ENCODE measurements around the gene RCAN1.
A peak's percentile ranks its signal among the peaks of the same experiment; 100 is the strongest.

Gene RCAN1

GRCh38 chr21:34614628-34615486 is at the start of gene RCAN1:
Gene RCAN1, minus strand, starts transcription at chr21:34615113. Its CDS starts 102 bp downstream, at chr21:34615011.
- peak; percentile 94 for DNase-seq (ENCODE audit: low read depth)
- no peak for TF ChIP-seq CTCF (conservative IDR thresholded peaks at IDR 0.05; ENCODE audit: low read depth, low read length)
- peak within 1 kb of the TSS; percentile 79 for H3K4me3 ChIP-seq (ENCODE audit: low read depth, low read length)

GRCh38 chr21:34661848-34662247 is 46.9 kb upstream of the RCAN1 start:
- DNase-seq (ENCODE audit: low read depth): no peak
- no peak for TF ChIP-seq CTCF (conservative IDR thresholded peaks at IDR 0.05; ENCODE audit: low read depth, low read length)
- no peak overlapping the region for H3K4me3 ChIP-seq (ENCODE audit: low read depth, low read length)

DNA sequence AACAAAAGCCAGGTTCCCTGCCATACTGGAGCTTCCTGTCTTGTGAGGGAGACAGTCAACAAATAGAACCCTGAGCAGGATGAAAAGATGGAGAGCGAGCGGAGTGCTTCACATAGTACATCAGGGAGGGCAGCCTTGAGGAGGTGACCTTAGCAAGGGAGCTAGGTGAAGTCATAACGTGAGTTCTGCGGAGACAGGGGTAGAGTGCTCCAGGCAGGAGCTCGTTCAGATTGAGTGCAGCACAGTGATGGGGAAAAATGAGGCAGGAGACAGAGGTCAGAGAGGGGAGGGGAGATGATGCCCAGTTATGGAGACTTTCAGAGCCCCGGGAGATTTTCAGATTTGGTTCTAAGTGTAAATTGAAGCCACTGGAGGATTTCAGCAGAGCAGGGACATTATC is 38.6 kb upstream of the RCAN1 start:
- H3K4me3 ChIP-seq (ENCODE audit: low read depth, low read length): no peak overlapping the region
- no peak for DNase-seq (ENCODE audit: low read depth)
- TF ChIP-seq CTCF (conservative IDR thresholded peaks at IDR 0.05; ENCODE audit: low read depth, low read length): no peak

DNA sequence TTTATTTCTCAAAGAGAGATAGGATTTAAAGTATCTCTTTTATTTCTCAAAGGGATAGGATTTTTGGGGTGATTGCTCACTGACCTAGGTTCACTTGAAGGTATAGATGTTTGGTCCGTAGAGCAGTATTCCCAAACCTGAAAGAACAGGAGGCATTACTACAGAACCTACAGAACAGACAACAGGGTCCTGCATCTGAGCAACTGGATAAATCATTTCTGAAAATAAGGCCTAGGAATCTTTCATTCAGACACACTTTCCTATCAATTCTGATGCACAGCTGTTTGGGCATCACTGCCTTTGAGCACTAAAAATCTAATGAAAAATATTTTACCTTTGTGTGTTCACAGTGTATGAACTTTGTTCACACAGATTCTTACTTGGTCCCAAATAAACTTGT is 36.7 kb upstream of the RCAN1 start:
- TF ChIP-seq CTCF (conservative IDR thresholded peaks at IDR 0.05; ENCODE audit: low read depth, low read length): no peak
- DNase-seq (ENCODE audit: low read depth): no peak
- no peak overlapping the region for H3K4me3 ChIP-seq (ENCODE audit: low read depth, low read length)

- TF ChIP-seq CTCF (conservative IDR thresholded peaks at IDR 0.05; ENCODE audit: low read depth, low read length): no peak
- no peak for DNase-seq (ENCODE audit: low read depth)
- H3K4me3 ChIP-seq (ENCODE audit: low read depth, low read length): no peak overlapping the region
These were observed 36.0 kb upstream of the RCAN1 start for GRCh38 chr21:34650861-34651431.

DNA sequence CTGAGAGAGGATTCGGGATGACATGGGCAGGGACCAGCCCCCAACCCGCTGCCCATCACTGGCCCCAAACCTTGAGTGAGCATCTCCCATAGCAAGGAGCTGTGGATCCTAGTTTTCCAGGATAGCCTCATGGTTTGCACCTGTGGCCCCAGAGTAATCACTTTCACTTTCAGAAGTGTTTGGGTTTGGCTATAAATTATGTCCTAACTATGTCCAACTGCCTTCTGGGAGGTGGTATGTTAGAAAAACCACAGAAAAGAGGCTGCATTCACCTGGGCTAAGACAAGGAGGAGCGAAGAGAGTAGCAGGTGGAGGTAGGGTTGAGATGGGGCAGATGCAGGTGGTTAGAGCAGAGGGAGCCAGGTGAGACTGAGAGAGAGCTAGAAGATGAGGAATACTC is 34.5 kb upstream of the RCAN1 start:
- no peak for DNase-seq (ENCODE audit: low read depth)
- no peak overlapping the region for H3K4me3 ChIP-seq (ENCODE audit: low read depth, low read length)
- TF ChIP-seq CTCF (conservative IDR thresholded peaks at IDR 0.05; ENCODE audit: low read depth, low read length): no peak
